Uterus (tissue), 2 donors: ENCODE data around the gene EIF5.
"Not testable (repeated sequence)": the region's sequence is repeated elsewhere in the genome, so short reads cannot be mapped to it uniquely, and the experiment has no call there.

Experiments
- CTCF ChIP-seq, 4 experiments: fragments of 200-600 bp in 2 of 4; fragments of 450-650 bp in 2 of 4; sonication (generic) in 2 of 4; IDR thresholded peaks; one replicate each; pipeline ENCODE4 v1.5.1; 2016 to 2019; ENCODE audit warnings: antibody characterized with exemption in 4 of 4, mild to moderate bottlenecking in 2 of 4, moderate library complexity in 1 of 4
- POLR2A ChIP-seq, 2 donors: fragments of 450-650 bp; IDR thresholded peaks; one replicate each; pipeline ENCODE4 v1.6.1; 2016; ENCODE audit warnings: antibody characterized with exemption in 2 of 2, mild to moderate bottlenecking in 1 of 2, moderate library complexity in 1 of 2

- not testable (repeated sequence) for TF ChIP-seq POLR2A, CTCF (IDR thresholded peaks at IDR 0.05)
Measured at GRCh38 chr14:103357552-103357951, 23.5 kb downstream of the EIF5 start.
